ENCODE results near the gene PEX5.
A peak's percentile ranks its signal among the peaks of the same experiment; 100 is the strongest.
"Not testable (repeated sequence)": the region's sequence is repeated elsewhere in the genome, so short reads cannot be mapped to it uniquely, and the experiment has no call there.

Gene PEX5

DNA sequence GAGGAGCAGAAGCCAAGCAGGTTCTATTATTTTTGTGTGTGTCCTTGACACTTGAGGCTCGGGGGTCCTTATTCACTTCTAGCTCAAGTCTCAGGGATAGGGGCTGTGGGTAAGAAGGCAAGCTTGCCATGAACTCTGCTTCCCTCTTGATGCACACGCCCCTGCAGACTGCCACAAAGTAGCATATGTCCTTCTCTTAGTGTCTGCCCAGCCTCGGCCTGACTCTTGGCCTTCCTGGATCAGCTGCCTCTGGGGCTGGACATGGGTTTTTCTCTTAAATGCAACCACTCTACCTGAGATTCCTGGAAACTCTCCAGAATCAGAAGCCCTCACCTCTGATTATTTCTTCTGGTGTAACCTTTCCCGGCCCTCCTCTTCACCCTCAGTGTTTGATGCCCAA is 28.2 kb upstream of the PEX5 start:
- DNase-seq = no peak

DNA sequence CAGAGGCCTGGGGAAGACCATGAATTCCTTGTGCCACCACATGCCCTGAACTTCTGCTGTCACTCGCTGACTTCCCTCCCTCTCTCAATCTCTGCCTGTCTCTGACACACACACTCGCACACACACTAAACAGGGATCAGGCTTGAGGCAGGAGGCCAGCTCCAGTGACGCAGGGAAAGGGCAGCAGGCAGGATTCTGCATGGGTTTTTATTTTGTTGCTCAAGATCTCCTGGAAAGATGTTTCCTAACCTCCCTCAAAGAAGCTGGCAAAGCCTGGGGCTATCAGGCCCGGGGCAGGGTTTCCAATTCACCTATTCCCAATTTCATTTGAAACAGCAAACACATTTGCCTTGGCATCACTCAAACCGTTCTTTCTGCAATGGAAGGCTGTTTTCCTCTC is 27.7 kb upstream of the PEX5 start:
- DNase-seq = no peak

DNA sequence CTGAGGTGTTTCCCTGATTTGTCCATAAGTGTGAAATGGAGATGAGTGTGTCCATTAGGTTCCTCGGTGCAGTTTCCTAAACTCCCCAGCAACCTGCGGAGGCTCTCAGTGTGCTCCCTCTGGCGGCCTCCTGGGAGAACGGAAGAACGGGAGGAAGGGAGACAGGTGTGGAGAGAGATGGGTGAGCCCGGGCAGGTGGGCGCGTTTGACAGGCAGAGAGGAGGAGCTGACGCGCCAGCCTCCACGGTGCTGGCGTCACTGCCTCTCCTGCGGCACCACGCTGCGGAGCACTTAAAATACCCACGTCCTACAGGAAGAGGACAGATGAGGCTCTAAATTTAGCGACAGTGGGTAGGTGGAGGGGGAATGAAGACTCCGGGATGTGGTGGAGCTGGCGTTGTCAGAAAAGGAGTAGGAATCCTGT is 26.8 kb upstream of the PEX5 start:
- no peak for DNase-seq

DNA sequence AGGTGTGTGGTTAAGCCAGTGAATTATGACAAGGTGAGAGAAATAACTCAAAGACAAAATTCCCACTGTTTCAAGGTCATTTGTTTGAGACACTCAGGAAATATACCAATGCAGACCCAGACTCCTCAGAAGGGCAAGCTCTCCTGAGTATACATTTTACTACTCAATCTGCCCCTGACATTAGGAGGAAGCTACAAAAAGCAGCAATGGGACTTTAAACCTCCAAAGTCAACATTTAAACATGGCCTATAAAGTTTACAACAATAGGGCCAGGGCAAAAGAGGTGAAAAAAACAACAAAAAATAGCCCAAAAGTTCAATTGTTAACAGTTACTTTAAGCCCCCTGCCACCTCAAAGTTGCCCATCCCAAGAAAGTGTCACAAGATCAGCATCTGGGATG is 19.5 kb upstream of the PEX5 start:
- no peak for DNase-seq

DNA sequence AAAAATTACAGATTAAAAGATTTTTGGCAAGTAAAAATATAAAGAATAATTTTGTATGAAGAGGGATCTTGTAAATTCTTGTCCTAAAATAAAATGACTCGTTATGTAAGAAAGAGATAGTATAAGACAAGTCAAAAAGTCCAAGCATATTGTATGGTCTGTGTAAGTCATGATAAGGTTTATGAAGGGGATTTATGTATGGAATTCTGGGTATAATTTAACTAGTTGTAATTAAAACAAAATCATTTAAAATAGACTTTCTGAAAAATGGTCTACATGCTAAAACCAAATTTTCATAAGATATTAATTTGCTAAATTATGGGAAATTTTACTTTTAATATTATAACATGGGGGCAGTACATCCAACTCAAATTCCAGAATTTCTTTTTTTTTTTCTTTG is 17.6 kb upstream of the PEX5 start:
- DNase-seq = no peak

DNA sequence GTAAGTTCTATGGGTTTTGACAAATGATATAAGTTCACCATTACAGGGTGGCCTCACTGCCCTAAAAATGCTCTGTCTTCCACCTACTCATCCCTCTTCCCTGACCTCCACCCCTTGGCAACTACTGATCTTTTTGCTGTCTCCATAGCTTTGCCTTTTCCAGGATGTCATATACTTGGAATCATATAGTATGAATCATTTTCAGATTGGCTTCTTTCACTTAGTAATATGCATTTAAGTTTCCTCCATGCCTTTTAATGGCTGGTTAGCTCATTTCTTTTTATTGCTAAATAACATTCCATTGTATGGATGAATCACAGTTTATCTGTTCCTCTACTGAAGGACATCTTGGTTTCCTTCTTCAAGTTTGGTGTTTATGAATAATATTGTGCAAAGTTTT is 14.0 kb upstream of the PEX5 start:
- no peak for DNase-seq

DNA sequence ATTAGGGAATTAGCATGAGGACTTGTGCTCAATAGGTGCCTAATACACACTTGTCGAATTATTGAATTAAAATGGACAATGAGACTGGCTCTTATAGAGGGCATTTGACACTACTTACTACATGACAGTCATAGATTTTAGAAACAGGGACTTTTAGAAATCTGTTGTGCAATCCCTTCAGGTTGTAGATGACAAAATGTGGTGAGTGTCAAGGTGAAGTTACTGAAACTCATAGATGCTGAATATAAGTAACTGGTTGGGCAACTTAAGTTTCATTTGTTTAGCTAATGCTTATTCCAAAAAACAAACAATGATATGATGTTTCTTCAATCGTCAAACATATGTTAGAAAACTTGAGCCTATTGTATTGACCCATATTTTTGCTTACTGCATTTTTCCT is 12.9 kb upstream of the PEX5 start:
- DNase-seq = no peak

DNA sequence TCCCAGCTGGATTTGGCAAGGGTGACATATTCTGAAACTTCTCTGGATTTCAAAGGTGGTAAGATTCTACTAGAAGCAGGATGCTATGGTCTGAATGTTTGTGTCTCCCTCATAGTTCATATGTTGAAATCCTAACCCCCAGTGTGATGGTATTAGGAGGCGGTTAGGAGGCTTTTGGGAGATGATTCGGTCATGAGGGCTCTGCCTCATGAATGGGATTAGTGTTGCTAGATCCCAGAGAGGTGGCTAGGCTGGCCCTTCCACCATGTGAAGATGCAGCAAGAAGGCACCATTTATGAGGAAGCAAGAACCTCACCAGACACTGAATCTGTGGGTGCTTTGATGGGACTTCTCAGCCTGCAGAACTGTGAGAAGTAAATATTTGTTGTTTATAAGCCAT is 11.0 kb upstream of the PEX5 start:
- no peak for DNase-seq

DNA sequence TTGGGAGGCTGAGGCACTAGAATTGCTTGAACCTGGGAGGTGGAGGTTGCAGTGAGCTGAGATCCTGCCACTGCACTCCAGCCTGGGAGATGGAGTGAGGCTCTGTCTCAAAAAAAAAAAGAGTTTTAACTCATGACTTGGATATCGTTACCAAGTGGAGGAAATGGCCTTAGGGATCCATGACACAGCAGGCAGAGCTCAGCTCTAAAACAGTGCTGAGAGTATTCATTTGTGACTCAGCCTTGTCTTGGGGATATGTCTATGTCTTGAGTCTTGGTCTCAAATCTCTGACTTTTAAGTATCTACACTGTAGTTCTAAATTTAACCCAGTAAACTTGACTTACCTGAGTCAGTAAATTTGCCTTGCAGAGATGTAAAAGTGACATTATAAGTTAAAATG is 8.8 kb upstream of the PEX5 start:
- DNase-seq = no peak

DNA sequence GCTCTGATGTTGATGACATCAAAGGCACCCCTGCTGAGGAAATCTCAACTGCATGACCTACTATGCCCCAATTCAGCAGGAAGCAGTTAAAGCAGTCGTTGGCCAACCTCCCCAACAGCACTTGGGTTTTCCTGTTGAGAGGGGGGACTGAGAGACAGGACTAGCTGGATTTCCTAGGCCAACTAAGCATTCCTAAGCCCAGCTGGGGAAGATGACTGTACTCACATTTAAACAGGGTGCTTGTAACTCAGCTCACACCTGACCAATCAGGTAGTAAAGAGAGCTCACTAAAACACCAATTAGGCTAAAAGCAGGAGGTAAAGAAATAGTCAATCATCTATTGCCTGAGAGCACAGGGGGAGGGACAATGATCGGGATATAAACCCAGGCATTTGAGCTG is 3.4 kb upstream of the PEX5 start:
- DNase-seq = not testable (repeated sequence)

DNA sequence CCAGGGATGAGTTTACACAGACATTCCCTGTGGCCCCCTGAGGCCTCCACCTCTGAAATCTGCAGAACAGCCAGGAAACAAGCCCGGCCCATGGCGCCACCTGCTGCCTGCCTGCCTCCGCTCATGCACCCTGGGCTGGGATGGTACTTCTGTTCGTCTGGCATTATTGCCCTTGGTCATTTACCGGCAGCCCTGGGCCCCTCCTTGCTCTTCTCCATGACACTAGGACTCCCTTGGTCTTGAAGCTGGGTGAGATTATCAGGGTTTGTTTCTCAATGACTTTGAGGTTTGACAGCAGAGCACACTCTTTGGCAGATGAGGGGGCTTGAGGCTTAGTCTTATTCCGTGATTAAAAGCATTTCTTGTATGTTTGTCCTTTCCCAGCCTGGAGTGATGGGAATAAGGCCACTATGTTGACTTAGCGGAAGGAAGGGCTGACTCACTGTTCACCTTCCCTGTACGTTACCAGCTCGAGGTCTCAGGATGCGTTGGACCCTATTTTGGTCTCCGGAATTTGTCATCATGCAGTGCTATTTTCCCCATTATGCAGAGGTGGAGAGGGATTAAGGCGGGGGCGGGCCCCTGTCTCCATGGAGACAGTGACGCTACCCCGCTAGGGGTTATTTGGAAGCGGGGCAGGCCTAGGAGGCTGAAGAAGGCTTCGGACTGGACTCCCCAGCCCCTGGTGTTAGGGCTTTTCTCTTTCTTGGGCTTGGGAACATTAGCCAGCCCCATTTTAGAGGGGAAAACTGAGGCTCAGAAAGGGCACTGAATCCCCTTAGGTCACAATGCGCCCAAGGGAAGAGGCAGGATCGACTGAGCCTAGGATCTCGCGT is 706 bp upstream of the PEX5 start:
- peak; percentile 55 for DNase-seq

DNA sequence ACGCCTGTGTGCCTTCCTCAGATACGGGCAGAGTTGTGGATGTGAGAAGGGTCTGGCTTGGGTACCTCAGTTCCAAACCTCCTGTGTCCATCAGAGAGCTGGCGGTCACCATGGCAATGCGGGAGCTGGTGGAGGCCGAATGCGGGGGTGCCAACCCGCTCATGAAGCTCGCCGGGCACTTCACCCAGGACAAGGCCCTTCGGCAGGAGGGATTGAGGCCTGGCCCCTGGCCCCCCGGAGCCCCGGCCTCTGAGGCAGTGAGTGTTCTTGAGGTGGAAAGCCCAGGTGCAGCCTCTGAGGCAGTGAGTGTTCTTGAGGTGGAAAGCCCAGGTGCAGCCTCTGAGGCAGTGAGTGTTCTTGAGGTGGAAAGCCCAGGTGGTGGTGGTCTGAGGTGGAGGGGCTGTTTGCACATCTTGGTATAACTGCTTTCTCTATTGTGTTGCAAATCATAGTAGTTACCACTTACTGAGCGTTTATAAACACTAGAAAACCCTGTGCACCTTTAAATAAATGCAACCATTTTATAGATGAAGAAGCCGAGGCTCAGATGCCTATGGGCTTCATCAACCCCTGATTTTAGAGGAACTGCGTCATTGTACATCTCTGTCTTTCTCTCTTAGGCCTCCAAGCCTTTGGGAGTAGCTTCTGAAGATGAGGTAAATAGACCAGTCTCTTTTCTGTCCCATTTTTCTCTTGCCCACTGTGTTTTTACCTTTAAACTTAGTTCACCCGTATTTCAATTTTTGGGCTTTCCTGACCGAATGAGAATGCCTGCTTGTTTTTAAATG is 976 bp downstream of the PEX5 start:
- no peak for DNase-seq

DNA sequence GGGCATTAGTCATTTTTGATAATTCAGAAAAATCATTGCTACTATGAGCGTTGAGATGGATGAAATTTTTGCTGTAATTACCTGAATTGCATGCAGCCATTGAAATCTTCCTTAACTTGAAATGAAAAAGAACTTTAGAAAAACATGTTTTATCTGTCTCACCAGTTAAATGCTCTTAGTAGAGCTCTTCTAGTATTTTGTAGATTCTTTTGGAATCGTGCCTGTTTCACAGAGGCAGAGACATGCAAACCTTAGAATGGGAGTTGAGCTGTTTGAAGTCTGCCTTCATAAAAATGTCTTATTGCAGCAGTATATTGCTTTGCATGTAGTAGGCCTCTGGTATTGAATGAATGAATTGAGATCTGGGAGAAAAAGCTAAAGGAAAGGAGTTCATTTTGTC is 4.2 kb downstream of the PEX5 start:
- no peak for DNase-seq

DNA sequence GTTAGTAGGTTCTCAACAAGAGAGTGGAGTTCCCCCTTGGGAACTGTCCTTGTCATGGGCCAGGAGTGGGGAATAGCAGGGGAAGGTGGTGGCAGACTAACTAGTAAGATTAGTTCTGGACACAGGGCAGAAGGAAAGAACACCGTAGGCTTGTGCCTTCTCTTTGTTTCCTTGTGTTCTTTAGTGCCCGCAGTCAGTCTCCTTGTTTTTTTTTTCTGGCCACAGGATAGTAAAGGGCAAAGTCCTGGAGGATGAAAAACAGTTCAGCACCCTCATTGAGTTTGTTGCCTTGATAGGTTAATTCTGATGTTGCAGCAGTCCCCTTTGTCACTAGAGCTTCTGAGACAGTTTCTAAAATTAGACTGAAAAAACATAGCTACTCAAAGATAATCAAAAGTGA is 8.4 kb downstream of the PEX5 start:
- no peak for DNase-seq

DNA sequence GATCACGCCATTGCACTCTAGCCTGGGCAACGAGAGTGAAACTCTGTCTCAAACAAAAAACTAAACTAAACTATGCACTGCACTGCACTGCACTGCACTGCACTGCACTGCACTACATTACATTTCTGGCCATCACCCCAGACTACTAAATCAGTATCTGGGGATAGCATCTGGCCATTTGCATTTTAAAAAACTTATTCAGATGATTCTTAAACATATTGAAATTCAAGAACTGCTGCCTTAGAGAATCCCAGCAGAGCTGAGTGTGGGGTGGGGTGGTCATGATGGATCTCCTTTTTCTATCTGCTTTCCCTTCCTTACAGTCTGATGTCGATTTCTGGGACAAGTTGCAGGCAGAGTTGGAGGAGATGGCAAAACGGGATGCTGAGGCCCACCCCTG is 13.6 kb downstream of the PEX5 start:
- no peak for DNase-seq

DNA sequence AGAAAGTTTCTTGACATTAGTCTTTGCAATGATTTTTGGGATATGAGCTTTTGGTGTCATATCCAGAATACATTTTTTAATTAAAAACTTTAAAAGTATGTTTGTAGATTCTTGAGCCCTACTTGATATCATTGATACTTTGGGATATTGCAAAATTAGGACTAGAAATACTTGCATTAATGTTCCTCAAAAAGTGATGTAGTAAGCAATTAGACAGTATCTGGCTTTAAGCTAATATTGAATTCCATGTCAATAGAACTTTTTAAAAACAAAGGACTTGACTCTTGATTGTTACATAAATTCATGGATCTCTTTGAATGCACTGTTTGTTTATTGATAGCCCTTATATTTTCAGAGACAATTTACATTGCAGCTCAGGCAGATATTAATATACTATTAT is 15.6 kb downstream of the PEX5 start:
- DNase-seq = no peak

DNA sequence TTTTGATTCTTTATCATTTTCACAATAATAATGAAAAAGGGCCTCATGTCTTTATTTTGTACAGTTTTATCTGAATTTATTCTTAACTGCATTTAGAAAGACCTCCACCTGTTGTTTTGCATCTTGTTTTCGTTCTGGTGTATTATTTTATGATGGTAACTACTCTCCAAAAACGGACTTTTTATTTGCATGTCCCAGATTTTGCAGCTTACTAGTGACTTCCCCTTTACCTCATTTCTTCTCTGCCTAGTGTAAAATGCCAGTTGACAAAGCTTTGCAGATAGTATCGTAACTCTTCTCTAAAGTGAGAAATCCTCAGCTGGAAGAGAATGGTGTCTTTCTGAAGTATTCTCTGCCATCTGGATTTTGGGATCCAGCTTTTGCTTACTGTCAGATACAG is 17.2 kb downstream of the PEX5 start:
- no peak for DNase-seq

DNA sequence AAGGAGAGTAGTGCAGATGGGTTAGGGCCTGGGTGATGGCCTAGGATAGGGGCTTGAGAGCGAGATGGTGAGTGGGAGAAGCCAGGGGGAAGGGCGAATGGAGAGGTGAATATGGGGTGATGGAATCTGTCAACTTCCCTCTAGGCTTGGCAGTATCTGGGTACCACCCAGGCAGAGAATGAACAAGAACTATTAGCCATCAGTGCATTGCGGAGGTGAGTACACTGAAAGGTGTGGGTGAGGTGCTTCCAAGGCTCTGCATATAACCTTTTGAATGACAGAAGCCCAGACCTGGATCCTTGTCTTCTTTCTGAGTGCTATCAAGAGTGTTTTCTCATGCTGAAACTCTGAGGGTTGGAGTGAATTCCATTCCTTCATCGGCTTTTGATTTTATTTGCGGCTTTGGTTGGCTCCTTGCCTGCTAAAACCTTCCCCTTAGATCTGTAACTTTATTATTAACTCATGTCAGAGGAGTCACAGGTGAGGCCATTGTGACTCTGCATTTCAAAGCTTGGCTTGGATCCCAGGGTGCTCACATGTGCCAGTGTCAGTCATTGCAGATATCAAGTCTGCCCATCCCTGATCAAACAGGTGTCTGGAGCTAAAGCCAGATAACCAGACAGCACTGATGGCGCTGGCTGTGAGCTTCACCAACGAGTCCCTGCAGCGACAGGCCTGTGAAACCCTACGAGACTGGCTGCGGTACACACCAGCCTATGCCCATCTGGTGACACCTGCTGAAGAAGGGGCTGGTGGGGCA is 18.6 kb downstream of the PEX5 start:
- no peak for DNase-seq

DNA sequence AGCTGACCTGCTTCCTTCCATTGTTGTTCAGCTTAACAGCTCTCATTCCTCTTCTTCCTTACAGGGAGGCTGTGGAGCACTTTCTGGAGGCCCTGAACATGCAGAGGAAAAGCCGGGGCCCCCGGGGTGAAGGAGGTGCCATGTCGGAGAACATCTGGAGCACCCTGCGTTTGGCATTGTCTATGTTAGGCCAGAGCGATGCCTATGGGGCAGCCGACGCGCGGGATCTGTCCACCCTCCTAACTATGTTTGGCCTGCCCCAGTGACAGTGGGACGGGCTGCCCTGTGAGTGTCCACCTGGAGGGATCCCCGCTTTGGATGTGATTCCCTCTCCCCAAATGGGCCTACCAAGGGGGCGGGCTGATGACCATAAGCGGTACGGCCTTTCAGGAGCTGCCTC is 20.5 kb downstream of the PEX5 start:
- no peak for DNase-seq

DNA sequence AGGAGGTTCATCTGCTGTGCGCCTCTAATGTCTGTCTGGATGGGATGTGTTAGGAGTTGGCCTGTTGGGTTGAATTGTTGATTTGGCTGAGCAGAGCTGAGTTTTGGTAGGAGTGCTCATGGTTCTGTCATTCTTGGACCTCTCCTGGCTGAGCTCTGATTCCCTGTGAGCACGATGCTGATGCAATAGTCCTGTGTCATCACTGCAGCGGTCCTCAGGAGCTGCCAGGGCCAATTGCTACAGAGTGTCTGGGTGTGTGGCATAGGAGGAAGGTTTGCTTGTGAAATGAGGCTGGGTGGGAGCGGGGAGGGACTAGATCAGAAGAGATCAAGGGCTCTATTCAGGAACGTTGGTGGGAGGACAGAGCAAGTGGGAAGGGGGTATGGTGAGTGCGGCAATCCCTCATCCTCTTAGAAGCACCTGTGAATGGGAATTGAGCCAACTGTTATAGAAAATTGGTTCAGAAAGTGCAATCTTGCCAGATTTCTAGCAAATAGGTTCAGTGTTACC is 21.2 kb downstream of the PEX5 start:
- DNase-seq = no peak

DNA sequence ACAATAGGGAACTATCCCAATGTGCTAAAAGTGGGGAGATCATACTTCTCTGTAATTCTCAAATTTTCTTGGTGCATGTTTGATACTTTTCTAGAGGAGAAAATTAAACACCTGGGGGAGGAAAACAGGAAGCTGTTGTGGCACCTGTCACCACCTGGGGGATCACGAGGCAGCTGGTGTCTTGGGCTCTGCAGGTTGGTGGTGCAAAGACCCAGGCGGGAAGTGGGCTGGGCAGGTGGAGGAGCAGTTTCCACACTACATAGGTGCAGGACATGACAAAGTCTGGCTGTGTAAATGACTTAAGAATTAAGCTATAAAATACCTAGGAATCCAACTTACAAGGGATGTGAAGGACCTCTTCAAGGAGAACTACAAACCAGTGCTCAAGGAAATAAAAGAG is 23.2 kb downstream of the PEX5 start:
- DNase-seq = no peak

DNA sequence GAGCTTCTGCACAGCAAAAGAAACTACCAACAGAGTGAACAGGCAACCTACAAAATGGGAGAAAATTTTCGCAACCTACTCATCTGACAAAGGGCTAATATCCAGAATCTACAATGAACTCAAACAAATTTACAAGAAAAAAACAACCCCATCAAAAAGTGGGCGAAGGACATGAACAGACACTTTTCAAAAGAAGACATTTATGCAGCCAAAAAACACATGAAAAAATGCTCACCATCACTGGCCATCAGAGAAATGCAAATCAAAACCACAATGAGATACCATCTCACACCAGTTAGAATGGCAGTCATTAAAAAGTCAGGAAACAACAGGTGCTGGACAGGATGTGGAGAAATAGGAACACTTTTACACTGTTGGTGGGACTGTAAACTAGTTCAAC is 24.3 kb downstream of the PEX5 start:
- not testable (repeated sequence) for DNase-seq

DNA sequence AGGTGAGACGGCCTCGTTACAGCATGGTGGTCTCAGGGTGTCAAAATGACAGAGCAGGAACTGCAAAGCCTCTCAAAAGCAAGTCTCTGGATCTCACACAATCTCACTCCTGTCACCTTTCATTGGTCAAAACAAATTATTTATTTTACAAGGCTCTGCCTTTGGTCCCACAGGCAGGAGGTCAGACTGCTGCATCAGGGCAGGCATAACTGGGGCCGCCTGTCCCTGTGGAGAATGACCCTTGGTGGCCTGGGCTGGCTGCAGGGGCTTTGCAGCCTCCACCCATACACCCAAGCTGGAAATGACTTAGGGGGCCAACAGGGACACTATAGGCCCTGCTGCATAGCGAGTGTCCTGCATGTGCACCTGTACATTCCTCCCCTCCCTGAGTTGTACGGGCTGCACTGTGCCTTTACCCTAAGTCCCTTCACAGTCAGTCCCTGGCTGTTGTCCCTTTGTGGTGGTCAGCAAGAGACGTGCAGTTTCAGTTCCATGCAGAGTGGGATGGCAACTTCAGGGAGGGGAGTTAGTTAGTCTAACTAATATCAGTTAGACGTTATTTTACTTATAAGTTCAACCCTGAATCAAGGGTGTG is 28.1 kb downstream of the PEX5 start:
- DNase-seq = no peak

Data from NCI-H1694 treated with DMSO at 0.1 percent for 48 hours (cell line).